GM21528 (cell line): ENCODE measurements around the gene VAV2.
"Not testable (repeated sequence)": the region's sequence is repeated elsewhere in the genome, so short reads cannot be mapped to it uniquely, and the experiment has no call there.

Source experiments
- ATAC-seq: cut with Tn5 transposase; IDR thresholded peaks from one replicate; pipeline ENCODE4 v1.9.1; 2021; ENCODE audit warnings: mild to moderate bottlenecking, moderate library complexity; ENCODE audit not compliant: unreplicated experiment, low FRiP score

VAV2 gene

DNA sequence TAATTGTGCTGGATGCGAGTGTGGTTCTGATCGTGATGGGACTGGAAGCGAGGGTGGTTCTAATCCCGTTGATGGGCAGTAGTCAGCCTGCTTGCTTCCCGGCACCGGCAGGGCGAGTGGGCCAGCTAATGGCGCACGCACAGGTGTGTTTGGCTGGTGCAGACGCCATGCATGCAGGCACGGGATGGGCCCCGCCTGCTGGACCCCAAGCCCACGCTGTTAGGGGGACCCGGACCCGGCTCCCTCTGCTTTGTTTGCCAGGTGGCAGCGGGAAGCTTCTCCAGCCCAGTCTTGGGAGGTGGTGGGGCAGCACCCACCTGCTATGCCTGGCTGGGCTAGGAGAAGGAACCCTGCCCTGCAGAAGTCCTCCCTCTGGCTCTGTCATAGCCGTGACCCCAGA, 70.3 kb downstream of the VAV2 start:
- ATAC-seq: no peak

DNA sequence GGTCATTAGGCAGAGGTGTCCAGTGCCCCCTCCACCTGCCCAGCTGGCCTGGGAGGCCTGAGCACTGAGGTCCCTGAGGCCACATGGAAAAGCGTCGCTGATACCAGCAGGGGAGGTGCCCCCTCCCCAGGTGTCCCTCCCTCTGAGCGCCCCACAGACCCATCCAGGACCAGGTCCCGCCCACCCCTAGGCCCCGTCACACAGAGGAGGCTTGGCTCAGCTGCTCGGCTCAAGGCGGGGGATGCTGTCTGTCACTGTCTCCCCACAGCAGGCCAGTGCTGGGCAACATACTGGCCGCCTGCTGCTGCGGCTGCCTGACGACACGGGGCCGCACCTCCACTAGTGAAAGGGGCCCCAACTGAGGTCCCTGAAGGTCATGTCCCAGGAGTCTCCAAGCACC, 71.7 kb downstream of the VAV2 start:
- no peak for ATAC-seq

DNA sequence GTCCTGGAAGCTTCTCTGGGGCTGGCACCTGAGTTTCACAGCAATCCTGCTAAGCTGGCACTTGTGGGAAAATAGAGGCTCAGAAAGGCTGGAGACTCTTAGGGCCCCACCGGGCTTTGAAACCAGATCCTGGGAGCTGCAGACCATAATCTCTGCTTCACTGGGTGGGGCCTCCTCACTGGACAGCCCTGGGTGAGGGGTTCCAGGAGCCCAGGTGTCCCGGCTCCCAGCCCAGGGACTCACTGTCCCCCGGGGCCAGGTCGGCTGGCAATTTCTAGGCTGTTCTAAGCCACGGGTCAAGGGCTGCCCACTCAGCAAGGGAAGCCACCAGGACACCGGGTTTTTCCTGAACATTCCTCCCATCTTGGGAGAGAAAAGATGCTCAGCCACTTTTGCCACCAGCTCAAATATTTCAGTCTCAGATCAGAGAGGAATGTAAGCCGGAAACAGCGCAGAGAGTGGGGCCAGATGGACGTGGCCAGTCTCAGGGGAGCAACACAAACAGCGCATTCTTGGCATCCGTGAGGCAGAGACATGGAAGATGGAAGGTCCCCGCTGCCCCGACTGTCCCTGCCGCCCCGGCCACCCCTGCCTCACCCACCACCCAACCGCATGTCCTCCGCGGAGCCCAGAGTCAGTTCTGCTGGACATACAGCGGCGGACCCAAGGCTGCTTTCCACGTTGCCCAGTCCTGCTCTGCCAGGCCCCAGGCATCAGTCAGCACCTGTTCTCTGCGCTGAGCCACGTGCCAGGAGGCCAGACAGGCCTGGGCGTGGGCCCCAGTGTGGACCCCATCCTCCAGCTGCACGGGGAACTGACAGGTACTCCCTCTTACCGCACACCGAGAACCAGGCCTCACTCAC, 72.6 kb downstream of the VAV2 start:
- ATAC-seq: no peak

DNA sequence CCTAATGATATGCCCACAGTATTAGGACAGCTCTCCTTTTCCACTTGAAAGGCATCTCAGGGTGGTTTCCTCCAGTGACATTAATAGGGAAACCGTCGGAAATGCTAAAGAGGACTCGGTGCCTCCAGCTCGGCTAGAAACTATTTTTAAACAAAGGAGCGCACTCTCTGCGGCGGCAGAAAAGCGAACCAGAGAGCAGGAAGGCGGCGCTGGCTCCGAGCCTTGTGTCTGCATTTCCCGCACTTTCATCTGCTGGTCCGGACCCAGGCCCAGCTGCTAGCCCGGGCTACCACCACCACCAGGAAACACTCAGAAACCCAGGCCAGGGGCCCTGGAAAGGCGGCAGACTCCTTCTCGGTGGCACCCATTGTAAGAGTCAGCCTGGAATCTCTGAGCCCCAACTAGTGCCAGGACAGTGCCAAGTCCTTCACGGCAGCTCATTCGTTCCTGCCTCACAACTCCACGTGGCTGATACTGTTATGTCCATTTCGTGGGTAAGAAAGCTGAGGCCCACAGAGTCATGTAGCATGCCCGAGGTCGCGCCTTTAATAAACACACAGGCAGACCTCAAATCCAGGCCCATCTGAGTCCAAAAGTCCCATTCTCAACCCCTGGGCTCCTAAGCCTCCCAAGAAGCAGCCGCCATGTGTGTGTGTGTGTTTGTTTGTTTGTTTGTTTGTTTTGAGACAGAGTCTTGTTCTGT, 73.9 kb downstream of the VAV2 start:
- no peak for ATAC-seq

DNA sequence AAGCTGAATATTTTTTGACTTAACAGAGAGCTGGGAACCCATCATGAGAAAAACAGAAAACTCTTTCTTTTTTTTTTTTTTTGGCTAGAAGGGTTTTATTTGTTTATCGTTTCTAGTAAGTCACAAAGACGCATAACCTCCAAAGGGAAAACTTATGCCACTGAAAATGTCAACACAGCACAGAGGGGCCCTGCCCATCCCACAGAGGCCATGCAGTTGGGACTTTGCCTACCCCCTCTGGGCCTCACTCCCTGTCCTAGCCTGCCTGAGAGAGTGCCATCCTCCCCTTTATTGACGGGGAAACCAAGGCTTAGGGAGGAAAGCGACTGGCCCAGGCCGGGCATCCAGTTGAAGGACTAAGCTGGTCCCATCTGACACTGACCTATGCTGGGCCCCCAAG, 74.7 kb downstream of the VAV2 start:
- no peak for ATAC-seq

DNA sequence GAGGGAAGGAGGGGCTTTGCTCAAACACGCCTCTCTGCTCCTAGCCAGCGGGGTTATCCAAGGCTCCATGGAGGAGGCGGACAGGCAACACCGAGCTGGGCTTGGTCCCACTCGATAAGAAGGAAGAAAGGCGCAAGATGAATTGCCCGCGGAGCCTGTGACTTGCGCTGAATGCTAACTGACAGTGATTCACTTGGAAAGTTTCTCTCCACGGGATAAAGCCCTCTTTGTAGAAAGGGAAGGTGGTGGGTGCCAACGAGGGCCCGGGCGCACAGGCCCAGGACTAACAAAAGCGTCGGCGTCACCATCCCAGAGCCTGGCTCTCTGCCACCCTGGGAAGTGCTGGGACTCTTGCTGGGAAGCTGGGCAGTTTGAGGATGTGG, 76.0 kb downstream of the VAV2 start:
- no peak for ATAC-seq

DNA sequence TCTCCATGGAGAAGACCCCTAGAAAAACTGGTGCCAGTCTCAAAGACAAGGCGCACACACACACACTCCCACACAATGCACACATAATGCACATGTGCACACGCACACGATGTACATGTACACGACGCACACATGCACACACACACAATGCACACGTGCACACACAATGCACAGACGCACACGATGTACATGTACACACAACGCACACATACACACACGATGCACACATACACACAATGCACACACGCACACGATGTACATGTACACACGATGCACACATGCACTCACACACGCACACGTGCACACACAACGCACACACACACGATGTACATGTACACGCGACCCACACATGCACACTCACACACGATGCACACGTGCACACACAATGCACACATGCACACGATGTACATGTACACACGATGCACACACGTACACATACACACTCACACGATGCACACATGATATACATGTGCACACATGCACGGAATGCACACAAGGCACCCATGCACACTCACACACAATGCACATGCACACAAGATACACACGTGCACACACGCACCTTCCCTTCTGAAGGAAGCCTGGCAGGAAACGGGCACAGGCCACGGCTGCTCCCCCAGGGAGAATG, 76.5 kb downstream of the VAV2 start:
- ATAC-seq: no peak

DNA sequence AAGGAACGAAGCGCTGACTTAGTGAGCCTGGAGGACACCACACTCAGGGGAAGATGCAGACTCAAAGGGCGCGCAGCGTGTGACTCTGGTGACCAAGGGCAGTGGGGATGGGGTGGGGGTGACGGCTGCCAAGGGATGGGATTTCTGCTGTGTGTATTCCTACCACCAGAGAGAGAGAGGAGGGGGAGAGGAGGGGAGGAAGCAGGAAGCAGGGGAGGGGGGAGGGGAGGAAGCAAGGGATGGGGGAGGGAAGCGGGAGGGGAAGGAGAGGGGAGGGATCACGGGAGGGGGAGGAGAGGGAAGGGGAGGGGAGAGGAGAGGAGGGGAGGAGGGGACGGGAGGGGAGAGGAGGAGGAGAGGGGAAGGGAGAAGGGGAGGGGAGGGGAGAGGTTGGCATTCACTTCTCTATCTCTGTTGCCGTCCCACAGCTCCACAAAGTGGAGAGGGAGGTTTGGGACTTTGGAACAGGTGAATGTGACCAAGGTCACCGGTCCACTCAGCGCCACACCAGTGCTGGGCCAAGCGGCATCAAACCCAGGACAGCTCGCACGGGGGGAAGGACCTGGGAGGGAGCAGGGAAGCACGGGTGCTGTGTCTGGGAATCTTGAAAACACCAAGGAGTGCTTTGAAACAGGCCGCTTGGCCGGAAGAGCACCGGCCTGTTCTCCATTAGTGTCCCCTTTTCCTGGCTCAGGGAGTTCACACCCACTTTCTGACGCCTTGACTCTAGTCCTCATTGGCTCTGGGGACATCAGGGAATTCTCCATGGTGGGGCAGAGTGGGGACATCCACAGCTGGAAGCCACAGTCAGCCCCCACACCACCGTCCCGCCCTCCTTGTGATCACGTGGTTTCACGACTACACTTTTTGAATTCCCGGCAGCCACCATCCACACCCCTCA, 77.4 kb downstream of the VAV2 start:
- ATAC-seq: no peak

DNA sequence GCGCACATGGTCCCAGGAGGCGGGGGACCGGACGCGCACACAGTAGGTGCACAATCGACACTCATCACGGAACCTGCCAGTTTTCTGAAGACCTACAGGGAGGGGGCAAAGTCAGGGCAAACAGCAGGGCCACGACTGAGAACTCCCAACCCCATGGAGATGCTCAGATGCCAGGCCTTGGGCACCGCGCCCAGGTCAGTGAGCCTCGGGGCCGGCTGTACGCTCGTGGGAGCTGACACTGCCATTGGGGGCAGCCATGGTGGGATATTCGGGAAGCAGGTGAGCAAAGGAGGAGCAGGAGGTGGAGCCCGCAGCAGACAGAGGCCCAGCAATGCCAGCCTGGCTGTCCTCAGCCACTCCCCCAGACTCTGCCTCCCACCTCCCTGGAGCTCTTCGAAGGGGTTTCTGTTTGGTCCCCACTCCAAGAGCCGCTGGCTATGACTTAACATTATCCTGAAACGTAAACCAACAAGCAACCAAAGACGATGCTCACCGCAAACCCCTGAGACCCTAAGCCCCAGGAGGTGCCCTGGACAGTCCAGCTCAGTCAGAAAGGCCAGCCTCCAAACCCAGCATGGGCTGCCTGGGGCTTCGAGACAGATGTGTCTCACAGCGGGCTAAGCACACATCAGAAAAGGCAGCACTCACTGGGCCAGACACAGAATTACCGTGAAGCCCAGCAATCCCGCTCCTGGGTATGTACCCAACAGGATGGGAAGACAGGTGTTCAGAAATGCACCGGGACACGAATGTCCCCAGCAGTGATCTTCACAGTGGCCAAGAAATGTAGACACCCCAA, 78.4 kb downstream of the VAV2 start:
- ATAC-seq: no peak

DNA sequence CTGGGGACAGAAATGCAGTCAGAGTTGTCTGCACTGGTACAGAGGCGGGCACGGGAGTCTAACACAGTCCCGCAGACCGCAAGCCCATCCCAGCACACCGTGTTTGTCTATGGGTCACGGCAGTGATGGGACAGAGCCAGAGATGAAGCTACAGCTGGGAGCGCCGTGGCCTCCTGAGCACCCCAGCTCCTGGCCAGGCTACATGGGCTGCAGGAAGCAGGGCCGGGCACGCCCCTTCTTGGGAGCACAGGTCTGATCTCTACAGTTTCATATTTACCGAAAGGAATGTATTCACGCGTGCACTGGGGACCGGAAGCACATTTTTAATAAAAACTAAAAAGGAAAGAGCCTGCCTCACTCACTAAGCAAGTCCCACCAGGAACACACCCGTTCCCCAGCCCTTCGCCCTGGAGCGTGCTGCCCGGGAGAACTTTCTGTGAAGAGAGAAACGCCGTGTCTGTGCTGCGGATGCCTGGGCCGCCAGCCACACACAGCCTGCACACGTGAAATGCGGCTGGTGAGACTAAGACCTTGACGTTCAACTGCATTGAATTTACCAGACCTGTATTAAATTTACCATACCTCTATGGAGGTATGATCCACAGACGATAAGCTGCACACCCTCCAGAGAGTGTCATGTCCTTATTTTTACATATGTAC, 81.1 kb downstream of the VAV2 start:
- ATAC-seq: no peak

DNA sequence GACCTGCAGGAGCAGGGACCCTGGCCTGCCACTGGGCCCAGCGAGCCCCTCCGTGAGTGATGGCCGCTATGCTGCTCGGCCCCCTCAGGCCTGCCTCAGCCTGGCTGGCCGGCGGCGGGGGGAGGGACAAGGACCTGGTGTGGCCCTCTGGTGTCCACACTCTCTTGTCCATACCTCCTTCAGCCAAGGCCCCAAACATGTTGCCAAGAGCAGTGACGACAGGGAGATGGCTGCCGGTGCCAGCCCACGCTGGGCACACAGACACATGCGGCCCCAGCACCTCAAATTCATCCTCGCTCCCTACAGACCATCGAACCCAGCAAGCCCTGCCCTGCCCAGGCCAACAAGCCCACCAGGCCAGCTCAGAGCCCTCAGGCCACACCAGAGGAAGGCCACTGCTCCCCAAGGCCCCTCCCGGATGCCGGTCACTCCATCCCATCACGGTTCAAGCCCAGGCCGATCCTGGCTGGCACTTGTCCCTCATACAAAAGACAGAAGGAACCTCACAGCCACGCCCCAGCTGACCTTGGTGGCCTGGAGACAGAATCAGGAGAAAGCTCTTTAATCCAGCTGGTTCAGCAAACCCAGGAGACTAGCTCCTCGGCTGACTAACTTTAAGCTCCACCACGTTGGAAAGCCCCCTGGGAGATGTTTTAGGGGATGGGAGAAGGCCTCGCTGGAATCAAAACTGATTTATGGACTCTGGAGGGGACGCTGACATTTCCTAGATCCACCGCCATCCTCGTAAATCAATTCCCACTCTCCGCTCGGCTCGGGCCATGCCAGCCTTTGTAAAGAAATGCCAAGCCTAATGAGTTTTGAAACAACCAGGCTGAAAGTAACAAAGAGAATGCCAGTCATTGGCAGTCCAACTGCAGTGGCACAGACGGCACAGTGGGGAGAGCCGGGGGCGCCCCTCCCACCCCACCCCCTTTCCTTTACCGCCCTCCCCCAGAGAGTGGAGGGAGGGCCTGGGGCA, 84.9 kb downstream of the VAV2 start:
- no peak for ATAC-seq

DNA sequence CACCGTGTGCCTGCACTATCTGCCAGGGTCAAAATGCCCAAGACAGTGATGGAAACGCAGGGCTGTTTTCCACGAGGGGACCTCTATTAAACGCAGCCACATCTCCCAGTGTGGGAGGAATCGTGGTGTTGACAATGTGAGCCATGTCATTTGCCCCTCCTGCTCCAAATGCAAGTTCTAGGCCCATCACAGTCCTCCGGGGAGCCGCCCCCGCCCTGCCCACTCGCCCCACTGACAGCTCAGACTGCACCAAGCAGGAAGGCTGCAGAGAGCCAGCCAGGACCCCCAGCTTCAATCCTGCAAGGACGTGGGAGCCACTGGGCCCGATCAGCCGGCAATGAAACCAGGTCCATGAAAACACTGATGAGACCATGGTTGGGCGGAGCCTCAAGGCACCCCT, 85.9 kb downstream of the VAV2 start:
- ATAC-seq: no peak

DNA sequence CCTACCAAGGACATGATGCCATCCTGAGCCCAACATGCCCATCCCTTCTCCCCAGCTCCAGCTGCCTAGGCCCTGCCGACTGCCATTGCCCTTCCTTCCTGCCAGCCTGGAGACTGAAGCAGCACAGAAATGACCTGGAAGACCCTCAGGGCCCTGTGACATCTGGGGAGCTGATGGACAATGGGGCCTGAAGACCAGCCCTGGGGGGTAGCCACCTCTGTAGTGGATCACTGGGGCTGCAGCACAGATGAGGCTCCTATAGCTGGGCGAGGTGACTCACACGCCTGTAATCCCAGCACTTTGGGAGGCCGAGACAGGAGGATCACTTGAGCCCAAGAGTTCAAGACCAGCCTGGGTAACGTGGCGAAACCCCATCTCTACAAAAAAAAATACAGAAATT, 86.6 kb downstream of the VAV2 start:
- no peak for ATAC-seq

DNA sequence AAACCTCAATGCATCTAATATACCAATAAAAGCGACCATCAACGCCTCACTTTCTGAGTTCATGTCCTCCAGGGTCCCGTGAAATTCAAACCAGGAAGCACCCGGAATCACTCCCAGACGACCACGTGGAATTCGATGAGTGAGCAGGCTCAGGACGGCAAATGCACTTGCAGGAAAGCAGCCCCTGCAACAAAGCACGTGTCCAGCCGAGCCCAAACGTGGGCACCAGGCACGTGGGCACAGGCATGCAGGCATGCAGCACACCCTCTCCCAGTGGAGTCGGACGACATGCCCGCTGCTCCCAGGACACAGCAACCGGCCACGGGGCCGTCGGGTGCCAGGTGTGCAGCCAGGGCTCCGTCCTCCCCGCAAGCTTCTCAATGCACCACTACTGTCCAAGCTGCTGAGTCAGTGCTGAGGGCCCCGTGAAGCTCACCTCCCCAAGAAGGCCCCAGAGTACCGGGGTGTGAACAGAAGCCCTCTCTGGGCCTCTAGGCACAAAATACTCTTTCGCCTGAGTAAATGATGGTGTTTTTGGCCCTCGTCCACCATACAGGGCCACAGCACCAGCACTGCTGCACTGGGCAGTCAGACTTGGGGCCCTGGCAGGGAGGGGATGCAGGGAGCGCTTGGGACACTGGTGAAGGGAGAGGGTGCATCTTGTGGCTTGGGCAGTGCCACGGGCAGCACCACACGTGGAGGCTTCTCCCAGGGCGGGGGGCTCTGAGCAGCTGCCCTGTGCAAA, 87.6 kb downstream of the VAV2 start:
- no peak for ATAC-seq

DNA sequence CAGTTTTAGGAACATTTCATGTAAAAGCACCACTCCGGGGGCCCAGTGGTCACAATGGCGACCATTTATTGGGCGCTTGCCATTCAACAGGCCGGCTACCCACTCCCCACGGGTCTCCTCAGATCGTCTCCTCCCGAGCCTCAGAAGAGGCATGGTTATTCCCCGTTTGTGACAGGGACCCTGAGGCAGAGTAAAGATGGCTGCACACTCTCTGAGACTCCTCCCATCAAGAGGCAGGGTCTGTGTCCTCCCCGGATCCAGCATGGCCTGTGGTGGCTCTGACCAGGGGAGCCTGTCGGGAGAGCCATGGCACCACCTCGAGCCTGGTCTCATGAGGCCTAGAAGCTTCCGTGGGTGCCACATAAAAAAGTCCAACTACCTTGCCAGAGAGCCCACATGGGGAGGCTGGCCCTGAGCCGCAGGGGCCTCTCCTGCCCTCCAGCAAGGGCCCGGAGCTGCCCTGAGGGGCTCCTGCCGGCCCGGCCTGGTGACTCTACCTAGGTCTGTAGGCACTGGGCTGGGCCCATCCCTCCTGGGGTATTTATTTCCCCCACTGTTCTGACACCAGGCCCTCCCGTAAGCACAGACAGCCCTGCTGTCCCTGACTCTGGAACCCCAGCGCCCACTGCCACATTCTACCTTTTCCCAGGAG, 90.8 kb downstream of the VAV2 start:
- no peak for ATAC-seq

DNA sequence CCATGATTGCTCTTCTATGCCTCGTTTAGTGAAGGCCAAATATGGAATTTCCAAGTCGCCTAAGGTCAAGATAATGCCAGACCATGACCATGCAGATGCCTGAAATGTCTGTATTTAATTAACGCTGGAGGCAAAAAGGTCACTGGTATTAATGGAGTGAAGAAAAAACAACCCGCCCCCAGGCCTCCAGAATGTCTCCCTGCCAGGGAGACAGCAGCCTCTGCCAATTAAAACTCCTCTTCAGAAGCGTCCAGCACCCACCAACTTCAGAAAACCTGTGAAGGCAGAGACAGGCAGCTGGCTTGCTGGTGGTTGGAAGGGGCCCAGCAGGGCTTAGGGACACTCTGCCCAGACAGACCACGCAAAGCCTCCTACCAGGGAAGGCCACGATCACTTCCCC, 94.4 kb downstream of the VAV2 start:
- no peak for ATAC-seq

DNA sequence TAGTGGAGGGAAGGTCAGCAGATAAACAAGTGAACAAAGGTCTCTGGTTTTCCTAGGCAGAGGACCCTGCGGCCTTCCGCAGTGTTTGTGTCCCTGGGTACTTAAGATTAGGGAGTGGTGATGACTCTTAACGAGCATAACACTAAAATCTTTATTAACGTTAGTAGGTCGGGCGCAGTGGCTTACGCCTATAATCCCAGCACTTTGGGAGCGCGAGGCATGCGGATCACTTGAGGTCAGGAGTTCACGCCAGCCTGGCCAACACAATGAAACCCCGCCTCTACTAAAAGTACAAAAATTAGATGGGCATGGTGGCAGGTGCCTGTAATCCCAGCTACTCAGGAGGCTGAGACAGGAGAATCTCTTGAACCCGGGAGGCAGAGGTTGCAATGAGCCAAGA, 96.1 kb downstream of the VAV2 start:
- not testable (repeated sequence) for ATAC-seq
